H1 (cell line): ENCODE data around the gene TMED8. TPM values are rescaled to one million over a fixed set of nuclear protein-coding genes. Genes with fewer than 3 reads are reported as not detected.

Source experiments
- CTCF ChIA-PET: fragments of 300-600 bp; sonication (Branson Sonifier 250); formaldehyde crosslinking; loops from one replicate; lab custom pipeline; 2021; ENCODE audit not compliant: partially characterized antibody; lab: Charles Lee
- POLR2A ChIA-PET: fragments of 300-600 bp; sonication (Branson Sonifier 250); formaldehyde crosslinking; loops from one replicate; lab custom pipeline; 2021; ENCODE audit warnings: inconsistent platforms; ENCODE audit not compliant: partially characterized antibody; lab: Charles Lee
- DNase-seq, 2 experiments: peaks; one replicate each; pipeline versions ENCODE4 v3.0.0 to v3.0.0-alpha.2; 2010 to 2022; ENCODE audit warnings: low spot score in 2 of 2, low read depth in 1 of 2, mixed read lengths in 1 of 2
- FAIRE-seq: peaks from 2 replicates; lab custom pipeline; 2011; peaks lifted over from hg19 to GRCh38; lab: Jason Lieb, UNC
- H2AFZ ChIP-seq: 2 replicates; pipeline ENCODE4 v1.8.1; 2012; ENCODE audit warnings: low read length, inconsistent platforms
- H2AK5ac ChIP-seq: 2 replicates; pipeline ENCODE4 v1.6.1; 2013; ENCODE audit warnings: low read depth, low read length
- H2BK120ac ChIP-seq: replicated peaks from 2 replicates; pipeline ENCODE3; 2013; ENCODE audit warnings: low read depth, low read length, inconsistent platforms
- H2BK12ac ChIP-seq: 2 replicates; pipeline ENCODE4 v1.6.1; 2013; ENCODE audit warnings: low read depth, low read length
- H2BK15ac ChIP-seq: 2 replicates; pipeline ENCODE4 v1.6.1; 2013; ENCODE audit warnings: low read length
- H2BK20ac ChIP-seq: 2 replicates; pipeline ENCODE4 v1.6.1; 2013; ENCODE audit warnings: low read length
- H2BK5ac ChIP-seq: 2 replicates; pipeline ENCODE4 v1.6.1; 2013; ENCODE audit warnings: low read depth, low read length
- H3K14ac ChIP-seq: 2 replicates; pipeline ENCODE4 v1.6.1; 2013; ENCODE audit warnings: inconsistent platforms; ENCODE audit not compliant: insufficient read length
- H3K18ac ChIP-seq: 2 replicates; pipeline ENCODE4 v1.6.1; 2013; ENCODE audit warnings: low read length; ENCODE audit errors: extremely low read depth
- H3K23ac ChIP-seq: 2 replicates; pipeline ENCODE4 v1.6.1; 2013; ENCODE audit warnings: inconsistent platforms; ENCODE audit not compliant: insufficient read length
- H3K23me2 ChIP-seq: 2 replicates; pipeline ENCODE4 v1.6.1; 2013; ENCODE audit warnings: low read depth, low read length
- H3K27ac ChIP-seq: 2 replicates; pipeline ENCODE4 v1.6.1; 2011; ENCODE audit warnings: low read depth, low read length, inconsistent platforms
- H3K27me3 ChIP-seq, 4 experiments: replicated peaks in 1 of 4; 1 replicate in 1 of 4; 2 replicates in 3 of 4; pipeline versions ENCODE4 v1.6.1 to v1.8.1; 2011 to 2013; ENCODE audit warnings: low read length in 3 of 4, mild to moderate bottlenecking in 3 of 4, inconsistent platforms in 2 of 4, mixed read lengths in 2 of 4, moderate library complexity in 1 of 4; ENCODE audit not compliant: control insufficient read depth in 3 of 4, insufficient read depth in 3 of 4; ENCODE audit errors: extremely low read depth in 1 of 4
- H3K36me3 ChIP-seq, 4 experiments: 2 replicates each; pipeline versions ENCODE4 v1.6.1 to v1.8.1; 2011 to 2013; ENCODE audit warnings: mild to moderate bottlenecking in 4 of 4, low read length in 3 of 4, moderate library complexity in 2 of 4, control low read depth in 1 of 4, inconsistent platforms in 1 of 4; ENCODE audit not compliant: insufficient read depth in 4 of 4, control insufficient read depth in 2 of 4
- H3K4ac ChIP-seq: replicated peaks from 2 replicates; pipeline ENCODE3; 2013; ENCODE audit warnings: low read length, low read depth, mixed read lengths, inconsistent platforms; ENCODE audit not compliant: insufficient read length
- H3K4me1 ChIP-seq, 4 experiments: replicated peaks in 1 of 4; 1 replicate in 1 of 4; 2 replicates in 3 of 4; pipeline versions ENCODE4 v1.6.1 to v1.8.1; 2011 to 2013; ENCODE audit warnings: low read length in 3 of 4, inconsistent platforms in 2 of 4, mixed read lengths in 1 of 4; ENCODE audit not compliant: insufficient read depth in 4 of 4, control insufficient read depth in 3 of 4
- H3K4me2 ChIP-seq, 2 experiments: 2 replicates each; pipeline versions ENCODE4 v1.6.1 to v1.8.1; 2011 to 2013; ENCODE audit warnings: low read depth in 2 of 2, low read length in 2 of 2, control low read depth in 1 of 2, inconsistent platforms in 1 of 2, mild to moderate bottlenecking in 1 of 2; ENCODE audit not compliant: insufficient read depth in 1 of 2
- H3K4me3 ChIP-seq, 4 experiments: fragments of 200-600, 300-600 bp in 1 of 4; sonication (generic), shearing (Covaris generic), sonication (Bioruptor Twin) in 1 of 4; 2 replicates each; pipeline versions ENCODE4 v1.5.1 to v1.8.1; 2011 to 2016; ENCODE audit warnings: low read length in 4 of 4, low read depth in 3 of 4, control low read depth in 2 of 4, inconsistent platforms in 2 of 4, mild to moderate bottlenecking in 2 of 4, mixed read lengths in 1 of 4, moderate library complexity in 1 of 4; ENCODE audit not compliant: insufficient read depth in 2 of 4; ENCODE audit errors: extremely low read depth in 1 of 4
- H3K56ac ChIP-seq: replicated peaks from 2 replicates; pipeline ENCODE3; 2013; ENCODE audit warnings: low read depth, mild to moderate bottlenecking, mixed read lengths, low read length, inconsistent platforms; ENCODE audit not compliant: insufficient read length
- H3K79me1 ChIP-seq: 2 replicates; pipeline ENCODE4 v1.6.1; 2013; ENCODE audit warnings: low read depth, low read length, control low read depth
- H3K79me2 ChIP-seq, 2 experiments: 2 replicates each; pipeline versions ENCODE4 v1.6.1 to v1.8.1; 2012 to 2013; ENCODE audit warnings: low read length in 2 of 2, mild to moderate bottlenecking in 2 of 2, inconsistent platforms in 1 of 2; ENCODE audit not compliant: insufficient read depth in 2 of 2, control insufficient read depth in 1 of 2
- H3K9ac ChIP-seq, 4 experiments: replicated peaks in 1 of 4; 1 replicate in 1 of 4; 2 replicates in 3 of 4; pipeline versions ENCODE4 v1.6.1 to v1.8.1; 2011 to 2013; ENCODE audit warnings: low read depth in 3 of 4, low read length in 3 of 4, control low read depth in 2 of 4, mild to moderate bottlenecking in 2 of 4, moderate library complexity in 2 of 4, inconsistent platforms in 1 of 4; ENCODE audit errors: extremely low read depth in 1 of 4
- H3K9me3 ChIP-seq, 2 experiments: 2 replicates each; pipeline versions ENCODE4 v1.6.1 to v1.8.1; 2012 to 2013; ENCODE audit warnings: mild to moderate bottlenecking in 2 of 2, moderate library complexity in 2 of 2, control low read depth in 1 of 2, inconsistent platforms in 1 of 2, low read depth in 1 of 2, low read length in 1 of 2, mixed read lengths in 1 of 2; ENCODE audit not compliant: insufficient read depth in 2 of 2
- H4K20me1 ChIP-seq, 2 experiments: replicated peaks in 1 of 2; 2 replicates each; pipeline versions ENCODE3 to v1.8.1; 2011 to 2013; ENCODE audit warnings: inconsistent platforms in 2 of 2, low read length in 2 of 2, mild to moderate bottlenecking in 1 of 2; ENCODE audit not compliant: insufficient read depth in 2 of 2, control insufficient read depth in 1 of 2
- H4K5ac ChIP-seq: 2 replicates; pipeline ENCODE4 v1.6.1; 2013; ENCODE audit warnings: low read length, low read depth, mixed read lengths, inconsistent platforms; ENCODE audit not compliant: insufficient read length
- H4K8ac ChIP-seq: 2 replicates; pipeline ENCODE4 v1.8.0; 2013; ENCODE audit warnings: mild to moderate bottlenecking, moderate library complexity, low read length, inconsistent platforms; ENCODE audit not compliant: insufficient read depth; ENCODE audit errors: extremely low read depth
- H4K91ac ChIP-seq: replicated peaks from 2 replicates; pipeline ENCODE3; 2013; ENCODE audit warnings: low read length, mixed read lengths, inconsistent platforms; ENCODE audit not compliant: insufficient read length
- CHD1 ChIP-seq: IDR thresholded peaks from 2 replicates; pipeline ENCODE4 v1.6.1; 2012; ENCODE audit warnings: low read depth, low read length, improper control_type of control experiment
- CTBP2 ChIP-seq: IDR thresholded peaks from 2 replicates; pipeline ENCODE4 v1.7.0; 2011; ENCODE audit warnings: borderline replicate concordance, mild to moderate bottlenecking, moderate library complexity, mixed read lengths, low read length; ENCODE audit not compliant: insufficient read depth, insufficient read length
- GTF2F1 ChIP-seq: IDR thresholded peaks from 2 replicates; pipeline ENCODE4 v1.6.1; 2012; ENCODE audit warnings: low read depth, low read length, improper control_type of control experiment, borderline replicate concordance
- KDM1A ChIP-seq: fragments of 200-600, 300-600 bp; sonication (generic); IDR thresholded peaks from 2 replicates; pipeline ENCODE4 v1.7.1; 2016; ENCODE audit warnings: mild to moderate bottlenecking, low read length, borderline replicate concordance
- NRF1 ChIP-seq: IDR thresholded peaks from 2 replicates; pipeline ENCODE4 v1.6.1; 2011; ENCODE audit warnings: mild to moderate bottlenecking, low read depth, low read length, improper control_type of control experiment
- RAD21 ChIP-seq, 2 experiments: IDR thresholded peaks in 1 of 2; conservative IDR thresholded peaks in 1 of 2; 2 replicates each; pipeline ENCODE4 v1.6.1; 2011; ENCODE audit warnings: low read depth in 2 of 2, low read length in 2 of 2, improper control_type of control experiment in 1 of 2, inconsistent platforms in 1 of 2, mild to moderate bottlenecking in 1 of 2, moderate library complexity in 1 of 2
- RBBP5 ChIP-seq: IDR thresholded peaks from 2 replicates; pipeline ENCODE4 v1.7.1; 2012; ENCODE audit warnings: low read depth, mild to moderate bottlenecking, inconsistent platforms, low read length, moderate library complexity, borderline replicate concordance
- RNF2 ChIP-seq: fragments of 200-900, 300-1000 bp; sonication (generic); IDR thresholded peaks from 2 replicates; pipeline ENCODE4 v1.7.1; 2016; ENCODE audit warnings: borderline replicate concordance, low read depth, mild to moderate bottlenecking, antibody characterized with exemption, low read length; ENCODE audit not compliant: poor library complexity, severe bottlenecking; ENCODE audit errors: missing control alignments
- SP2 ChIP-seq: IDR thresholded peaks from 2 replicates; pipeline ENCODE4 v1.6.1; 2012; ENCODE audit warnings: mild to moderate bottlenecking, low read length, inconsistent platforms
- SUZ12 ChIP-seq: fragments of 200-600 bp; sonication (generic); IDR thresholded peaks from 2 replicates; pipeline ENCODE4 v1.6.1; 2012; ENCODE audit warnings: mild to moderate bottlenecking, inconsistent platforms, low read length, moderate library complexity, mixed read lengths
- USF2 ChIP-seq: IDR thresholded peaks from 2 replicates; pipeline ENCODE4 v1.6.1; 2011; ENCODE audit warnings: low read length, improper control_type of control experiment
- WGBS, 2 experiments: shearing (Covaris generic) in 1 of 2; methylation state at CpG; one replicate each; pipeline versions ENCODE4 v1.1.6 to v1.1.7; 2013 to 2015; ENCODE audit warnings: low lambda C conversion rate in 2 of 2, mixed read lengths in 2 of 2, inconsistent platforms in 1 of 2, low coverage in 1 of 2, missing lambda C conversion rate in 1 of 2; ENCODE audit not compliant: insufficient replicate concordance in 2 of 2, insufficient coverage in 1 of 2, insufficient read length in 1 of 2; ENCODE audit errors: extremely low coverage in 1 of 2, missing lambda C conversion rate in 1 of 2; 5-methylcytosine and 5-hydroxymethylcytosine counted together
- polyA plus RNA-seq, 7 experiments: library from polyadenylated mRNA; depleted of rRNA in 3 of 7; stranded (reverse) in 5 of 7; unstranded in 2 of 7; fragments of >200 nt in 5 of 7; fragments of 200-250 nt in 2 of 7; gene quantifications; 1 replicate in 5 of 7; 2 replicates in 1 of 7; 4 replicates in 1 of 7; pipeline versions ENCODE4 v1.2.1 to v1.2.3, GENCODE V29; 2011 to 2013; ENCODE audit warnings: missing spikeins in 2 of 7, mixed read lengths in 2 of 7
- total RNA-seq: library from RNA; stranded (reverse); fragmentation: NEBNext Ultra II Directional; extraction: Animal tissue kit (Norgen Biotek cat#: 25700); gene quantifications from 2 replicates; pipeline ENCODE4 v1.2.1, GENCODE V29; 2021

TMED8 gene
- total and polyA plus RNA-seq, 2 of the 8 experiments (the other 6 are each of a cell fraction or from before 2014, with no cell fraction given), result 5.5 to 13.4 TPM

- Histone ChIP-seq H3K9me3 (no peaks in the 10 kb centered on the region), H2BK12ac (no peak overlapping the region), H3K4me3 (no peak overlapping the region), H3K4me1 (peaks cover 0 to 5% (median 1%) of the 10 kb centered on the region in 4 experiments; a peak in 2 of 7 replicates), H3K27ac (no peak overlapping the region), H2BK20ac (no peak overlapping the region), H3K23ac (no peak overlapping the region), H4K8ac (no peak overlapping the region), H2AK5ac (no peak overlapping the region), H2BK120ac (no peak overlapping the region), H3K27me3 (no peaks in the 10 kb centered on the region), H4K5ac (no peak overlapping the region), H3K79me1 (no peaks in the 10 kb centered on the region; the same call in 1 of the 2 replicates), H4K91ac (no peak overlapping the region), H3K18ac (no peak overlapping the region), H3K4ac (no peak overlapping the region), H4K20me1 (peaks cover 0 to 2% of the 10 kb centered on the region in 2 experiments), H3K14ac (no peak overlapping the region), H3K36me3 (peaks cover 0 to 5% (median 0%) of the 10 kb centered on the region in 4 experiments; a peak in 3 of 8 replicates), H3K4me2 (no peak overlapping the region), H3K56ac (no peak overlapping the region), H3K23me2 (no peaks in the 10 kb centered on the region), H2BK5ac (no peak overlapping the region), H2BK15ac (no peak overlapping the region)
- ChIA-PET CTCF (interaction anchor here (0.6 to 22.3 kb wide), 10 partner anchors 6 to 155 kb away, joined by 3 to 353 read pairs (median 4); no protein-coding TSS in a partner anchor), POLR2A (interaction anchor here (1.5 kb wide), 1 partner anchor 8 kb away, joined by 4 read pairs; no protein-coding TSS in a partner anchor)
- 91% methylated on average over 3 of the region's 3 CpGs; no CpG with 5 or more reads in 1 of the 2 experiments for WGBS, 2 experiments
- no peak for DNase-seq
- FAIRE-seq, result no peak
- TF ChIP-seq CHD1 (no peak), SUZ12 (no peak), GTF2F1 (no peak), SP2 (no peak), CTBP2 (no peak), RNF2 (no peak), USF2 (no peak), RBBP5 (no peak), NRF1 (no peak), RAD21 (IDR thresholded peaks at IDR 0.05 in 1 of 2, conservative IDR thresholded peaks at IDR 0.05 in 1 of 2; ENCODE audit: low read depth in 2 of 2, low read length in 2 of 2) (no peak), KDM1A (no peak)
- TF ChIP-seq, all 59 proteins: peak for 0
- H3K9ac ChIP-seq, result no peak overlapping the region
- H3K79me2 ChIP-seq, result 0 out of 4 replicates have a peak, but pooled peaks cover 0 to 2% of the 10 kb centered on the region in 2 experiments
- H2AFZ ChIP-seq, result no peak overlapping the region
These were observed 70.5 kb downstream of the TMED8 start for GRCh38 chr14:77306416-77306815.
